ENCODE results near the gene LY6G6F.

Gene LY6G6F

GRCh38 chr6:31739639-31740396 is 33.2 kb downstream of the LY6G6F start, which contains the start of gene MSH5:
Gene MSH5, plus strand, starts transcription at chr6:31740005. Its CDS starts 462 bp downstream, at chr6:31740467.
- DNase-seq (ENCODE audit: low read depth): peak; percentile 95

DNA sequence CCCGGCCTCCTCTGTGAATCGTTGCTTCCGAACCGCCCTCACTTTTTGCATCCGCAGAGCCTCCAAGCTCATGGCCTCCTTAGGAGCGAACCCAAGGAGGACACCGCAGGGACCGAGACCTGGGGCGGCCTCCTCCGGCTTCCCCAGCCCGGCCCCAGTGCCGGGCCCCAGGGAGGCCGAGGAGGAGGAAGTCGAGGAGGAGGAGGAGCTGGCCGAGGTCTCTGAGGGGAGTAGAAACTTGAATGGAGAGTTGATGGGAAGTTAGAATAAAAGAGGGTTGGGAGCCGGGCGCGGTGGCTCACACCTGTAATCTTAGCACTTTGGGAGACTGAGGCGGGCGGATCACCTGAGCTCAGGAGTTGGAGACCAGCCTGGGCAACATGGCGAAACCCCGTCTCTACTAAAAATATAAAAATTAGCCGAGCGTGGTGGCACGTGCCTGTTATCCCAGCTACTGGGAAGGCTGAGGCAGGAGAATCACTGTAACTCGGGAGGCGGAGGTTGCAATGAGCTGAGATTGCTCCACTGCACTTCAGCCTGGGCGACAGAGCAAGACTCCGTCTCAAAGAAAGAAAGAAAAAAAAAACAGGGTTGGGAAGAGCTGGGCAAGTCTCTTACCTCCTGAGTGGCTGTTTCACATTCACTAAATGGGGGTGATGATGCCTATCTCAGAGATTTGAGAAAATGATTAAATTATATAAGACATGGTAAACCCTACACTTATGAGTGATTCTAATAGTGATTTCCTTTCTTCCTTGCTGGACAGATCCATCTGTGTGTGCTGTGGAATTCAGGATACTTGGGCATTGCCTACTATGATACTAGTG is 33.9 kb downstream of the LY6G6F start:
- no peak for DNase-seq (ENCODE audit: low read depth)

GRCh38 chr6:31741815-31742214 is 35.1 kb downstream of the LY6G6F start:
- no peak for DNase-seq (ENCODE audit: low read depth)

- no peak for DNase-seq (ENCODE audit: low read depth)
These were observed 36.2 kb downstream of the LY6G6F start for GRCh38 chr6:31742894-31743293.

DNA sequence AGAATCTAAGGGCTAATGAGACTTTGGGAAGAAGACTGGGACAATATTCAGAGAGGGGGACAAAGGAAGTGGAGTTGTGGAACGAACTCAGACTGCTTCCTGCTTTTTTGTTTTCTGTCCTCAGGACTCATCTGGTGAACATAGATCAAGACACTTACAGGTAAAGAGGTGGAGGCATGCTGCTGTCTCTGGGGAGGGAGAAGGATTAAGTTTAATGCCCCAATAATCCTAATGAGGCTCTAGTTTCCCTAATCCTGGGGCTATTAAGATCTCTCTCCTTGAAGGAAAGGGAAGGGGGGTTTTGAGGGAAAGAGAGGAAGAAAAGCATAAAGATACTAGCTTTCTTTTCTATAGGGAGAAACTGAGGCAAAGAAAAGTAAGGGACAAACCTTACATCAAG is 37.8 kb downstream of the LY6G6F start:
- no peak for DNase-seq (ENCODE audit: low read depth)

DNA sequence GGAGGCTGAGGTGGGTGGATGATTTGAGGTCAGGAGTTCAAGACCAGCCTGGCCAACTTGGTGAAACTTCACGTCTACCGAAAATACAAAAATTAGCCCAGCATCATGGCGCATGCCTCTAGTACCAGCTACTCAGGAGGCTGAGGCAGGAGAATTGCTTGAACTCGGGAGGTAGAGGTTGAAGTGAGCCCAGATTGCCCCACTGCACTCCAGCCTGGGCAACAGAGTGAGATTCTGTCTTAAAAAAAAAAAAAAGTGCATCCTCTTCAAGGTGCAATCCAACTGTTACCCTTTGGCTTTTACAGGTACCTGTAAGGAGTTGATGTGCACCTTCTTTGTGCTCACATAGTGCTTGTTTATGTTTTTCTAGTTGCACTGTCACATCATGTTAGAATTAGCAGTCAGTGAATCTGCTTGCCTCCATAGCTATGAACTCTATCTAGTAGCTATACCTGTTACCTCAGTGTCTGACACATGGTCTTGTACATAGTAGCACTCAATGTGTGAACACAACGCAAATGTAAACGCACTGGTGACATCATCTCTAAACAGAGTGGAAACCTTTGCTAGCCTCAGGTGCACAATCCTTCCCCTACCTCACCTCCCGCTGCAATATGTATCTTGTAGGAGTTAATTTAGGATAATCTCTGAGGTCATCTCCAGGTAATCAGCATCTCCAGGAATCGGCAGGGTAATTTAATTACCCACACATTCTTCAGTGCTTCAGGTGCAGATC is 42.8 kb downstream of the LY6G6F start:
- DNase-seq (ENCODE audit: low read depth): no peak

GRCh38 chr6:31750411-31751022 is 43.9 kb downstream of the LY6G6F start:
- DNase-seq (ENCODE audit: low read depth): no peak

GRCh38 chr6:31752739-31753319 is 46.2 kb downstream of the LY6G6F start:
- no peak for DNase-seq (ENCODE audit: low read depth)

DNA sequence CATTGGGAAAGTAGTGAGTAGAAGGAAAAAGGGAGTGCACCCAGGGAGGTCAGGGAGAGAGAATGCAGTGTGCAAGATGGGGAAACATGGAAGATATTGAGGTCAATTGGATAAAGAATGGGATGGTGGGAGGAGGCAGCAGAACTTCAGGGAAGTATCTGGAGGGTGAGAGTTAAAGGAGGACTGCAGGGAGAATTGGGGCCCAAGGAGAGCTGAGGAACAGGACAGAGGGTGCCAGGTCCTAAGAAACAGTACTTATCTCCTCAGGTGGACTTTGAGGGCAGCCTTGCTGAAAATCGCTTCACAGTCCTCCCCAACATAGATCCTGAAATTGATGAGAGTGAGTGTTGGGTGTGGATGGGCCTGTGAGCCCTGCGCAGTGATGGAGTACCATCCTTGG is 51.6 kb downstream of the LY6G6F start:
- DNase-seq (ENCODE audit: low read depth): no peak
